ENCODE data around the gene MAP3K5.

The MAP3K5 gene

GRCh38 chr6:136668571-136668970 is 123.7 kb downstream of the MAP3K5 start:
- DNase-seq (ENCODE audit: low read depth), result no peak
- TF ChIP-seq, protein P1, sequence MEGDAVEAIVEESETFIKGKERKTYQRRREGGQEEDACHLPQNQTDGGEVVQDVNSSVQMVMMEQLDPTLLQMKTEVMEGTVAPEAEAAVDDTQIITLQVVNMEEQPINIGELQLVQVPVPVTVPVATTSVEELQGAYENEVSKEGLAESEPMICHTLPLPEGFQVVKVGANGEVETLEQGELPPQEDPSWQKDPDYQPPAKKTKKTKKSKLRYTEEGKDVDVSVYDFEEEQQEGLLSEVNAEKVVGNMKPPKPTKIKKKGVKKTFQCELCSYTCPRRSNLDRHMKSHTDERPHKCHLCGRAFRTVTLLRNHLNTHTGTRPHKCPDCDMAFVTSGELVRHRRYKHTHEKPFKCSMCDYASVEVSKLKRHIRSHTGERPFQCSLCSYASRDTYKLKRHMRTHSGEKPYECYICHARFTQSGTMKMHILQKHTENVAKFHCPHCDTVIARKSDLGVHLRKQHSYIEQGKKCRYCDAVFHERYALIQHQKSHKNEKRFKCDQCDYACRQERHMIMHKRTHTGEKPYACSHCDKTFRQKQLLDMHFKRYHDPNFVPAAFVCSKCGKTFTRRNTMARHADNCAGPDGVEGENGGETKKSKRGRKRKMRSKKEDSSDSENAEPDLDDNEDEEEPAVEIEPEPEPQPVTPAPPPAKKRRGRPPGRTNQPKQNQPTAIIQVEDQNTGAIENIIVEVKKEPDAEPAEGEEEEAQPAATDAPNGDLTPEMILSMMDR (conservative IDR thresholded peaks at IDR 0.05; ENCODE audit: low read length), result no peak
- H3K4me3 ChIP-seq (ENCODE audit: low read length), result no peak overlapping the region

GRCh38 chr6:136666041-136666440 is 126.2 kb downstream of the MAP3K5 start:
- TF ChIP-seq, protein P1 (conservative IDR thresholded peaks at IDR 0.05; ENCODE audit: low read length), result no peak

GRCh38 chr6:136662347-136663237 is 129.7 kb downstream of the MAP3K5 start:
- TF ChIP-seq, protein P1 (conservative IDR thresholded peaks at IDR 0.05; ENCODE audit: low read length), result no peak
- H3K4me3 ChIP-seq (ENCODE audit: low read length), result no peak overlapping the region
- DNase-seq (ENCODE audit: low read depth), result no peak

More at GRCh38 chr6:136666041-136666440, 126.2 kb downstream of the MAP3K5 start:
- no peak overlapping the region for H3K4me3 ChIP-seq (ENCODE audit: low read length)
- DNase-seq (ENCODE audit: low read depth), result no peak

DNA sequence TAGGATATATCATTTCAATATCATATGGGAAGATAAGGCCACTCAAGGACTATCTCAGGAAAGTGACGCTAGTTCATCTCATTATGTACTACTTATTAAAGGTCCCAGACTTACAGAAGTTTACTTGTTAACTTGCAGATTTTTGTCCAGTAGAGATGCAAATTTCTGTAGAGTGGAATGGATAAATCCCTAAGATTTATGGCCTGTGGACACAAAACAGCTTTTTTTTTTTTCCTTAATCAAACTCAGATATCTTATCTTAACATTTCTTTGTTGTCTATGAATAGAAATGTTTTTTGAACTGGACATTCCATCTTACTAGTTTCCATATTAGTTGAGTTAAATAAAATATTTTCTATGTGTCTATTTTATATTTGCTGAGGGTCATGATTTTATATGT is 131.6 kb downstream of the MAP3K5 start:
- DNase-seq (ENCODE audit: low read depth), result no peak
- H3K4me3 ChIP-seq (ENCODE audit: low read length), result no peak overlapping the region
- TF ChIP-seq, protein P1 (conservative IDR thresholded peaks at IDR 0.05; ENCODE audit: low read length), result no peak

DNA sequence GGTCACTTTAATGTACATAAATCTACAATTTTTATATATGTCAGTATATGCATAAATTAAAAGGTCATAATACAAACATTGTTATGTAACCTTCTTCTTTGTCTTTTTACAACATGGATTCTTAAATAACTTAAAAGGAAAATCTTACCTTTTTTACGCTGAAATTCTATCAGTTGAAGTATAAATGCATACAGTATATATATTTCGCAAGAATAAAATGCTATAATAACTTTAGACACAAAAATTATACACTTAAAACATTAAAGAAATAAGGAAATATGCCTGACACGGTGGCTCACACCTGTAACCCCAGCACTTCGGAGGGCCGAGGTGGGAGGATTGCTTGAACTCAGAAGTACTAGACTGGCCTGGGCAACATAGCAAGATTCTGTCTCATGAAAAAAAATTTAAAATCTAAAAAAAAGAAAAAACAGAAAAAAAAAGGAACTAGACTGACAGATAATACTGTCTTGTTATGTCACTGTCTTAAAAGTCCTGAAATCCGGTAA is 132.2 kb downstream of the MAP3K5 start:
- no peak for DNase-seq (ENCODE audit: low read depth)
- H3K4me3 ChIP-seq (ENCODE audit: low read length), result no peak overlapping the region
- TF ChIP-seq, protein P1 (conservative IDR thresholded peaks at IDR 0.05; ENCODE audit: low read length), result no peak

GRCh38 chr6:136658711-136659110 is 133.6 kb downstream of the MAP3K5 start:
- H3K4me3 ChIP-seq (ENCODE audit: low read length), result no peak overlapping the region
- TF ChIP-seq, protein P1 (conservative IDR thresholded peaks at IDR 0.05; ENCODE audit: low read length), result no peak
- no peak for DNase-seq (ENCODE audit: low read depth)

GRCh38 chr6:136657666-136658065 is 134.6 kb downstream of the MAP3K5 start:
- H3K4me3 ChIP-seq (ENCODE audit: low read length), result no peak overlapping the region
- DNase-seq (ENCODE audit: low read depth), result peak; percentile 12
- TF ChIP-seq, protein P1 (conservative IDR thresholded peaks at IDR 0.05; ENCODE audit: low read length), result no peak
